ENCODE data around the gene ABHD5. TPM values are rescaled to one million over a fixed set of nuclear protein-coding genes. Genes with fewer than 3 reads are reported as not detected.
A peak's percentile ranks its signal among the peaks of the same experiment; 100 is the strongest.
"Not testable (repeated sequence)": the region's sequence is repeated elsewhere in the genome, so short reads cannot be mapped to it uniquely, and the experiment has no call there.

The ABHD5 gene
- polyA plus RNA-seq (2013, experiment 1 of 2) = 14.3 TPM
- polyA plus RNA-seq (2013, experiment 2 of 2) = 9.5 TPM

GRCh38 chr3:43690400-43691119, at the start of gene ABHD5:
TSS of gene ABHD5 (plus strand) at chr3:43690938. CDS start at chr3:43690993, 55 bp downstream.
- peak within 1 kb of the TSS; percentile 81 for H3K27ac ChIP-seq (ENCODE audit: low read depth, low read length)
- no peaks in the 10 kb centered on the region for H3K27me3 ChIP-seq (ENCODE audit: insufficient read depth, low read length)
- WGBS = under 1% methylated on average over 71 of the region's 71 CpGs
- no peaks in the 10 kb centered on the region for H3K9me3 ChIP-seq (ENCODE audit: insufficient read depth, low read depth, low read length)
- peak within 1 kb of the TSS; percentile 63 for H3K4me3 ChIP-seq (ENCODE audit: low read length)
- peaks cover 19% of the 10 kb centered on the region for H3K4me1 ChIP-seq (ENCODE audit: insufficient read depth, low read length)
- peak within 1 kb of the TSS; percentile 76 for H3K9ac ChIP-seq (ENCODE audit: low read depth, low read length)
- no peaks in the 10 kb centered on the region for H3K36me3 ChIP-seq (ENCODE audit: insufficient read depth, low read length)

GRCh38 chr3:43641306-43642114, 49.2 kb upstream of the ABHD5 start:
- H3K36me3 ChIP-seq (ENCODE audit: insufficient read depth, low read length) = no peaks in the 10 kb centered on the region
- no peak overlapping the region for H3K27ac ChIP-seq (ENCODE audit: low read depth, low read length)
- no peaks in the 10 kb centered on the region for H3K9me3 ChIP-seq (ENCODE audit: insufficient read depth, low read depth, low read length)
- H3K4me1 ChIP-seq (ENCODE audit: insufficient read depth, low read length) = no peaks in the 10 kb centered on the region; the same call in 1 of the 2 replicates
- WGBS = 95% methylated on average over 4 of the region's 4 CpGs
- H3K9ac ChIP-seq (ENCODE audit: low read depth, low read length) = no peak overlapping the region
- no peak overlapping the region for H3K4me3 ChIP-seq (ENCODE audit: low read length)
- H3K27me3 ChIP-seq (ENCODE audit: insufficient read depth, low read length) = no peaks in the 10 kb centered on the region

- Histone ChIP-seq H3K9ac (ENCODE audit: low read depth, low read length) (no peak overlapping the region), H3K27me3 (ENCODE audit: insufficient read depth, low read length) (no peaks in the 10 kb centered on the region), H3K4me3 (ENCODE audit: low read length) (no peak overlapping the region), H3K9me3 (ENCODE audit: insufficient read depth, low read depth, low read length) (no peaks in the 10 kb centered on the region), H3K4me1 (ENCODE audit: insufficient read depth, low read length) (peaks cover 13% of the 10 kb centered on the region), H3K36me3 (ENCODE audit: insufficient read depth, low read length) (no peaks in the 10 kb centered on the region), H3K27ac (ENCODE audit: low read depth, low read length) (no peak overlapping the region)
- WGBS = 65% methylated on average over 2 of the region's 2 CpGs
Observed at GRCh38 chr3:43644443-43644842, 46.3 kb upstream of the ABHD5 start.

GRCh38 chr3:43647331-43648166, 43.2 kb upstream of the ABHD5 start:
- H3K4me3 ChIP-seq (ENCODE audit: low read length) = no peak overlapping the region
- H3K36me3 ChIP-seq (ENCODE audit: insufficient read depth, low read length) = no peaks in the 10 kb centered on the region
- no peak overlapping the region for H3K9ac ChIP-seq (ENCODE audit: low read depth, low read length)
- peaks cover 18% of the 10 kb centered on the region for H3K4me1 ChIP-seq (ENCODE audit: insufficient read depth, low read length)
- no peaks in the 10 kb centered on the region for H3K9me3 ChIP-seq (ENCODE audit: insufficient read depth, low read depth, low read length)
- WGBS = 77% methylated on average over 6 of the region's 6 CpGs
- H3K27ac ChIP-seq (ENCODE audit: low read depth, low read length) = no peak overlapping the region
- no peaks in the 10 kb centered on the region for H3K27me3 ChIP-seq (ENCODE audit: insufficient read depth, low read length)

- H3K27ac ChIP-seq (ENCODE audit: low read depth, low read length) = no peak overlapping the region
- no peaks in the 10 kb centered on the region for H3K36me3 ChIP-seq (ENCODE audit: insufficient read depth, low read length)
- 95% methylated on average over 2 of the region's 3 CpGs for WGBS
- H3K9me3 ChIP-seq (ENCODE audit: insufficient read depth, low read depth, low read length) = no peaks in the 10 kb centered on the region
- peaks cover 18% of the 10 kb centered on the region for H3K4me1 ChIP-seq (ENCODE audit: insufficient read depth, low read length)
- no peak overlapping the region for H3K9ac ChIP-seq (ENCODE audit: low read depth, low read length)
- no peaks in the 10 kb centered on the region for H3K27me3 ChIP-seq (ENCODE audit: insufficient read depth, low read length)
- H3K4me3 ChIP-seq (ENCODE audit: low read length) = no peak overlapping the region
Observed at GRCh38 chr3:43648957-43649356, 41.8 kb upstream of the ABHD5 start.

GRCh38 chr3:43649365-43649968, 41.3 kb upstream of the ABHD5 start:
- Histone ChIP-seq H3K4me1 (ENCODE audit: insufficient read depth, low read length) (peaks cover 18% of the 10 kb centered on the region), H3K36me3 (ENCODE audit: insufficient read depth, low read length) (no peaks in the 10 kb centered on the region), H3K9ac (ENCODE audit: low read depth, low read length) (no peak overlapping the region), H3K4me3 (ENCODE audit: low read length) (no peak overlapping the region), H3K9me3 (ENCODE audit: insufficient read depth, low read depth, low read length) (no peaks in the 10 kb centered on the region), H3K27ac (ENCODE audit: low read depth, low read length) (no peak overlapping the region), H3K27me3 (ENCODE audit: insufficient read depth, low read length) (no peaks in the 10 kb centered on the region)
- WGBS = 60% methylated on average over 6 of the region's 6 CpGs

GRCh38 chr3:43650345-43650744, 40.4 kb upstream of the ABHD5 start:
- no peaks in the 10 kb centered on the region for H3K27me3 ChIP-seq (ENCODE audit: insufficient read depth, low read length)
- H3K27ac ChIP-seq (ENCODE audit: low read depth, low read length) = no peak overlapping the region
- no peaks in the 10 kb centered on the region for H3K36me3 ChIP-seq (ENCODE audit: insufficient read depth, low read length)
- no peak overlapping the region for H3K4me3 ChIP-seq (ENCODE audit: low read length)
- no peaks in the 10 kb centered on the region for H3K9me3 ChIP-seq (ENCODE audit: insufficient read depth, low read depth, low read length)
- H3K9ac ChIP-seq (ENCODE audit: low read depth, low read length) = no peak overlapping the region
- H3K4me1 ChIP-seq (ENCODE audit: insufficient read depth, low read length) = peaks cover 18% of the 10 kb centered on the region
- 85% methylated on average over 1 of the region's 1 CpG for whole genome bisulfite sequencing

GRCh38 chr3:43656390-43656789, 34.3 kb upstream of the ABHD5 start:
- not testable (repeated sequence) for H3K36me3 ChIP-seq (ENCODE audit: insufficient read depth, low read length); H3K27me3 ChIP-seq (ENCODE audit: insufficient read depth, low read length); H3K27ac ChIP-seq (ENCODE audit: low read depth, low read length); H3K4me1 ChIP-seq (ENCODE audit: insufficient read depth, low read length); H3K9ac ChIP-seq (ENCODE audit: low read depth, low read length); H3K9me3 ChIP-seq (ENCODE audit: insufficient read depth, low read depth, low read length); H3K4me3 ChIP-seq (ENCODE audit: low read length)
- WGBS = 94% methylated on average over 22 of the region's 22 CpGs

- Histone ChIP-seq H3K36me3 (ENCODE audit: insufficient read depth, low read length) (no peaks in the 10 kb centered on the region), H3K4me1 (ENCODE audit: insufficient read depth, low read length) (no peaks in the 10 kb centered on the region), H3K9ac (ENCODE audit: low read depth, low read length) (no peak overlapping the region), H3K4me3 (ENCODE audit: low read length) (no peak overlapping the region), H3K9me3 (ENCODE audit: insufficient read depth, low read depth, low read length) (no peaks in the 10 kb centered on the region), H3K27me3 (ENCODE audit: insufficient read depth, low read length) (no peaks in the 10 kb centered on the region), H3K27ac (ENCODE audit: low read depth, low read length) (no peak overlapping the region)
- WGBS = 90% methylated on average over 13 of the region's 13 CpGs
Observed at GRCh38 chr3:43659250-43659880, 31.4 kb upstream of the ABHD5 start.

GRCh38 chr3:43661376-43661775, 29.4 kb upstream of the ABHD5 start:
- not testable (repeated sequence) for H3K4me3 ChIP-seq (ENCODE audit: low read length); H3K27ac ChIP-seq (ENCODE audit: low read depth, low read length); H3K9ac ChIP-seq (ENCODE audit: low read depth, low read length); H3K27me3 ChIP-seq (ENCODE audit: insufficient read depth, low read length); H3K4me1 ChIP-seq (ENCODE audit: insufficient read depth, low read length); H3K36me3 ChIP-seq (ENCODE audit: insufficient read depth, low read length); H3K9me3 ChIP-seq (ENCODE audit: insufficient read depth, low read depth, low read length)
- 75% methylated on average over 1 of the region's 1 CpG for WGBS
